Keratinocyte (primary cell): ENCODE measurements around the gene RIC8A. TPM values are rescaled to one million over a fixed set of nuclear protein-coding genes. Genes with fewer than 3 reads are reported as not detected.

Experiments
- DNase-seq: peaks from one replicate; pipeline ENCODE4 v3.0.0-alpha.2; 2011; ENCODE audit warnings: low read depth, missing footprints, low spot score
- FAIRE-seq: peaks from 2 replicates; lab custom pipeline; 2011; peaks lifted over from hg19 to GRCh38; lab: Jason Lieb, UNC
- H2AFZ ChIP-seq: 2 replicates; pipeline ENCODE4 v1.6.0; 2012; ENCODE audit warnings: low read length, control low read depth, inconsistent platforms; ENCODE audit not compliant: control insufficient read depth
- H3K27ac ChIP-seq: 2 replicates; pipeline ENCODE4 v1.5.1; 2011; ENCODE audit warnings: low read length; ENCODE audit not compliant: control insufficient read depth, insufficient read depth
- H3K27me3 ChIP-seq: 3 replicates; pipeline ENCODE4 v1.6.0; 2011; ENCODE audit warnings: low read length; ENCODE audit not compliant: control insufficient read depth, insufficient read depth; ENCODE audit errors: extremely low read depth
- H3K36me3 ChIP-seq, 2 experiments: 2 replicates in 1 of 2; 3 replicates in 1 of 2; pipeline ENCODE4 v1.5.1; 2011; ENCODE audit warnings: low read length in 2 of 2, mild to moderate bottlenecking in 1 of 2; ENCODE audit not compliant: control insufficient read depth in 2 of 2, insufficient read depth in 2 of 2; ENCODE audit errors: extremely low read depth in 1 of 2
- H3K4me1 ChIP-seq: 3 replicates; pipeline ENCODE4 v1.5.1; 2011; ENCODE audit warnings: low read length; ENCODE audit not compliant: control insufficient read depth, insufficient read depth; ENCODE audit errors: extremely low read depth
- H3K4me2 ChIP-seq: 3 replicates; pipeline ENCODE4 v1.6.0; 2011; ENCODE audit warnings: low read depth, low read length; ENCODE audit not compliant: control insufficient read depth, insufficient read depth; ENCODE audit errors: extremely low read depth
- H3K4me3 ChIP-seq, 3 experiments: fragments of 200-600 bp in 1 of 3; sonication (generic) in 1 of 3; 2 replicates in 2 of 3; 3 replicates in 1 of 3; pipeline ENCODE4 v1.5.1; 2011 to 2016; ENCODE audit warnings: low read length in 3 of 3, mild to moderate bottlenecking in 3 of 3, control low read depth in 2 of 3, inconsistent platforms in 1 of 3, low read depth in 1 of 3, mixed read lengths in 1 of 3, mixed run types in 1 of 3, moderate library complexity in 1 of 3; ENCODE audit not compliant: control insufficient read depth in 2 of 3, insufficient read depth in 2 of 3; ENCODE audit errors: extremely low read depth in 1 of 3
- H3K79me2 ChIP-seq: 2 replicates; pipeline ENCODE4 v1.6.0; 2012; ENCODE audit warnings: low read length; ENCODE audit not compliant: control insufficient read depth, insufficient read depth
- H3K9ac ChIP-seq: 3 replicates; pipeline ENCODE4 v1.6.0; 2011; ENCODE audit warnings: low read length; ENCODE audit not compliant: control insufficient read depth, insufficient read depth; ENCODE audit errors: extremely low read depth
- H3K9me1 ChIP-seq: 3 replicates; pipeline ENCODE4 v1.6.0; 2011; ENCODE audit warnings: low read length; ENCODE audit not compliant: control insufficient read depth, insufficient read depth; ENCODE audit errors: extremely low read depth
- H3K9me3 ChIP-seq: 2 replicates; pipeline ENCODE4 v1.5.1; 2012; ENCODE audit warnings: low read depth, low read length; ENCODE audit not compliant: control insufficient read depth
- H4K20me1 ChIP-seq: 3 replicates; pipeline ENCODE4 v1.6.0; 2011; ENCODE audit warnings: low read length; ENCODE audit not compliant: control insufficient read depth, insufficient read depth; ENCODE audit errors: extremely low read depth
- CTCF ChIP-seq, 3 experiments: IDR thresholded peaks in 1 of 3; conservative IDR thresholded peaks in 1 of 3; optimal IDR thresholded peaks in 1 of 3; 2 replicates in 2 of 3; 3 replicates in 1 of 3; pipeline versions ENCODE3 to v1.5.1; 2011; ENCODE audit warnings: low read length in 3 of 3, mild to moderate bottlenecking in 3 of 3, moderate library complexity in 2 of 3, control low read depth in 1 of 3, inconsistent platforms in 1 of 3; ENCODE audit not compliant: insufficient read depth in 2 of 3; ENCODE audit errors: extremely low read depth in 1 of 3
- EZH2 ChIP-seq: IDR thresholded peaks from one replicate; pipeline ENCODE4 v1.6.1; 2012; ENCODE audit warnings: inconsistent platforms, mild to moderate bottlenecking, low read length, moderate library complexity
- dilution Hi-C: fragments of 300-500 bp; cut with MboI; formaldehyde crosslinking; loops from one replicate; pipeline ENCODE4 v1.7.0; 2020; ENCODE audit warnings: low sequenced_read_pairs; ENCODE audit not compliant: extremely low pct_ligation_motif_present
- polyA plus RNA-seq, 5 experiments: library from polyadenylated mRNA; depleted of rRNA in 3 of 5; stranded (reverse) in 3 of 5; stranded (forward) in 1 of 5; unstranded in 1 of 5; fragments of >200 nt; gene quantifications; 1 replicate in 1 of 5; 2 replicates in 3 of 5; 3 replicates in 1 of 5; pipeline versions ENCODE4 v1.2.1 to v1.2.3, GENCODE V29; 2011 to 2012; ENCODE audit warnings: missing spikeins in 2 of 5, low read depth in 1 of 5, low replicate concordance in 1 of 5

The RIC8A gene
- polyA plus RNA-seq, 1 donor (not counting 4 experiments of a cell fraction or from before 2014, with no cell fraction given): 120 TPM

- no peaks in the 10 kb centered on the region for H3K4me1 ChIP-seq
- dilution Hi-C loops: no loop called here
- no peak overlapping the region for H3K27ac ChIP-seq
- no peaks in the 10 kb centered on the region for H3K79me2 ChIP-seq
- FAIRE-seq (no peak), DNase-seq (no peak)
- no peaks in the 10 kb centered on the region for H4K20me1 ChIP-seq
- no peaks in the 10 kb centered on the region for H3K9me1 ChIP-seq
- no peak overlapping the region for H3K4me2 ChIP-seq
- peaks cover 0 to 1% of the 10 kb centered on the region in 2 experiments for H3K36me3 ChIP-seq
- no peaks in the 10 kb centered on the region for H3K9me3 ChIP-seq
- no peak overlapping the region for H2AFZ ChIP-seq
- H3K27me3 ChIP-seq: no peaks in the 10 kb centered on the region
- no peak for TF ChIP-seq CTCF (optimal IDR thresholded peaks at IDR 0.05 in 1 of 3, IDR thresholded peaks at IDR 0.05 in 1 of 3, conservative IDR thresholded peaks at IDR 0.05 in 1 of 3; ENCODE audit: extremely low read depth in 1 of 3, insufficient read depth in 2 of 3, low read length in 3 of 3)
- TF ChIP-seq EZH2: no peak
- H3K4me3 ChIP-seq: no peak overlapping the region
- no peak overlapping the region for H3K9ac ChIP-seq
These were observed 10.4 kb upstream of the RIC8A start for GRCh38 chr11:196786-197731.

GRCh38 chr11:197741-198235 lies 9.7 kb upstream of the RIC8A start:
- TF ChIP-seq EZH2: no peak
- TF ChIP-seq CTCF (optimal IDR thresholded peaks at IDR 0.05 in 1 of 3, IDR thresholded peaks at IDR 0.05 in 1 of 3, conservative IDR thresholded peaks at IDR 0.05 in 1 of 3; ENCODE audit: extremely low read depth in 1 of 3, insufficient read depth in 2 of 3, low read length in 3 of 3): no peak
- Histone ChIP-seq H3K9me1 (no peaks in the 10 kb centered on the region), H2AFZ (no peak overlapping the region), H4K20me1 (no peaks in the 10 kb centered on the region), H3K27me3 (no peaks in the 10 kb centered on the region), H3K9ac (no peak overlapping the region), H3K27ac (no peak overlapping the region), H3K36me3 (peaks cover 0 to 1% of the 10 kb centered on the region in 2 experiments), H3K4me1 (no peaks in the 10 kb centered on the region), H3K79me2 (no peaks in the 10 kb centered on the region), H3K4me2 (no peak overlapping the region), H3K9me3 (no peaks in the 10 kb centered on the region), H3K4me3 (no peak overlapping the region)
- DNase-seq (no peak), FAIRE-seq (no peak)
- dilution Hi-C loops: no loop called here
